HepG2 (cell line): ENCODE data around the gene GNA12. TPM values are rescaled to one million over a fixed set of nuclear protein-coding genes. Genes with fewer than 3 reads are reported as not detected.

Experiments
- FOXP4 ChIP-seq: sonication (generic); formaldehyde crosslinking; IDR thresholded peaks from 2 replicates; pipeline ENCODE4 v1.4.0; 2020; ENCODE audit warnings: missing genetic modification reagents
- IKZF5 ChIP-seq: IDR thresholded peaks from 2 replicates; pipeline ENCODE4 v1.6.1; 2018; ENCODE audit warnings: missing genetic modification reagents, mild to moderate bottlenecking, missing compliant biosample characterization
- MAZ ChIP-seq, 2 experiments: sonication (generic) in 1 of 2; formaldehyde crosslinking in 1 of 2; IDR thresholded peaks; 2 replicates each; pipeline versions ENCODE4 v1.5.0 to v1.6.1; 2012 to 2020; ENCODE audit warnings: low read depth in 2 of 2, mild to moderate bottlenecking in 2 of 2, borderline replicate concordance in 1 of 2, improper control_type of control experiment in 1 of 2, low read length in 1 of 2, missing genetic modification reagents in 1 of 2, moderate library complexity in 1 of 2
- PCBP1 ChIP-seq: fragments of 200-400 bp; formaldehyde crosslinking; IDR thresholded peaks from 2 replicates; pipeline ENCODE4 v1.6.1; 2017; ENCODE audit warnings: mild to moderate bottlenecking, low read depth, low read length, borderline replicate concordance
- PITX1 ChIP-seq: sonication (generic); formaldehyde crosslinking; IDR thresholded peaks from 2 replicates; pipeline ENCODE4 v1.5.1; 2020; ENCODE audit warnings: mild to moderate bottlenecking, missing genetic modification reagents
- RNF219 ChIP-seq: sonication (generic); formaldehyde crosslinking; IDR thresholded peaks from 2 replicates; pipeline ENCODE4 v1.5.0; 2020; ENCODE audit warnings: mild to moderate bottlenecking, missing genetic modification reagents
- SIN3B ChIP-seq: fragments of 150-350 bp; IDR thresholded peaks from 2 replicates; pipeline ENCODE4 v1.6.1; 2014; ENCODE audit warnings: low read length
- SMAD3 ChIP-seq: sonication (generic); formaldehyde crosslinking; IDR thresholded peaks from 2 replicates; pipeline ENCODE4 v1.4.0; 2020; ENCODE audit warnings: missing genetic modification reagents
- SNRNP70 ChIP-seq: fragments of 200-400 bp; formaldehyde crosslinking; IDR thresholded peaks from 2 replicates; pipeline ENCODE4 v1.6.1; 2017; ENCODE audit warnings: mild to moderate bottlenecking, low read depth, low read length, moderate library complexity
- TRIM24 ChIP-seq: sonication (generic); formaldehyde crosslinking; IDR thresholded peaks from 2 replicates; pipeline ENCODE4 v1.8.0; 2022; ENCODE audit warnings: mild to moderate bottlenecking, missing genetic modification reagents
- ZBTB42 ChIP-seq: sonication (generic); formaldehyde crosslinking; IDR thresholded peaks from 2 replicates; pipeline ENCODE4 v1.5.0; 2020; ENCODE audit warnings: mild to moderate bottlenecking, missing genetic modification reagents
- ZFP91 ChIP-seq: sonication (generic); formaldehyde crosslinking; IDR thresholded peaks from 2 replicates; pipeline ENCODE4 v1.9.0; 2022; ENCODE audit warnings: missing genetic modification reagents, mild to moderate bottlenecking, borderline replicate concordance
- ZMAT3 ChIP-seq: sonication (generic); formaldehyde crosslinking; conservative IDR thresholded peaks from 2 replicates; pipeline ENCODE4 v1.7.0; 2021; ENCODE audit warnings: missing genetic modification reagents
- ZMYM3 ChIP-seq: sonication (generic); formaldehyde crosslinking; IDR thresholded peaks from 2 replicates; pipeline ENCODE4 v1.5.1; 2020; ENCODE audit warnings: mild to moderate bottlenecking, missing genetic modification reagents
- ZNF101 ChIP-seq: sonication (generic); formaldehyde crosslinking; IDR thresholded peaks from 2 replicates; pipeline ENCODE4 v1.4.0; 2020; ENCODE audit warnings: mild to moderate bottlenecking, low read depth, missing genetic modification reagents, borderline replicate concordance
- ZNF264 ChIP-seq: sonication (generic); formaldehyde crosslinking; IDR thresholded peaks from 2 replicates; pipeline ENCODE4 v1.4.0; 2020; ENCODE audit warnings: missing genetic modification reagents
- ZNF333 ChIP-seq: sonication (generic); formaldehyde crosslinking; IDR thresholded peaks from 2 replicates; pipeline ENCODE4 v1.4.0; 2020; ENCODE audit warnings: mild to moderate bottlenecking, missing genetic modification reagents, borderline replicate concordance
- ZNF432 ChIP-seq: sonication (generic); formaldehyde crosslinking; IDR thresholded peaks from 2 replicates; pipeline ENCODE4 v1.5.0; 2020; ENCODE audit warnings: missing genetic modification reagents, mild to moderate bottlenecking, borderline replicate concordance
- ZNF670 ChIP-seq: sonication (generic); formaldehyde crosslinking; IDR thresholded peaks from 2 replicates; pipeline ENCODE4 v1.8.0; 2022; ENCODE audit warnings: mild to moderate bottlenecking, missing genetic modification reagents, borderline replicate concordance
- ZNF850 ChIP-seq: sonication (generic); formaldehyde crosslinking; conservative IDR thresholded peaks from 2 replicates; pipeline ENCODE4 v1.9.0; 2021; ENCODE audit warnings: mild to moderate bottlenecking, missing genetic modification reagents
- ZNF883 ChIP-seq: sonication (generic); formaldehyde crosslinking; IDR thresholded peaks from 2 replicates; pipeline ENCODE4 v1.5.1; 2020; ENCODE audit warnings: mild to moderate bottlenecking, missing genetic modification reagents; ENCODE audit errors: not compliant biosample characterization
- polyA plus RNA-seq, 8 experiments: library from polyadenylated mRNA; depleted of rRNA in 3 of 8; stranded (reverse) in 7 of 8; unstranded in 1 of 8; fragments of >200 nt; fragmentation: Illumina TruSeq in 4 of 8; extraction: Trizol in 4 of 8; gene quantifications; 2 replicates each; pipeline versions ENCODE4 v1.2.1 to v1.2.3, GENCODE V29; 2011 to 2016; ENCODE audit warnings: low read depth in 4 of 8, missing spikeins in 1 of 8, mixed read lengths in 1 of 8; ENCODE audit not compliant: insufficient read depth in 1 of 8
- total RNA-seq, 5 experiments: library from RNA; depleted of rRNA; stranded (reverse); fragments of >200 nt; fragmentation: Illumina TruSeq; extraction: Trizol; gene quantifications; 2 replicates each; pipeline ENCODE4 v1.2.3, GENCODE V29; 2016; ENCODE audit warnings: low read depth in 1 of 5

The GNA12 gene
- total and polyA plus RNA-seq, 2 of the 13 experiments (the other 11 are each of a cell fraction or from before 2014, with no cell fraction given), result 16.2 to 50.9 TPM

- no peak for TF ChIP-seq ZNF101 (CRISPR knock-in tag)
- no peak for TF ChIP-seq SIN3B
- no peak for TF ChIP-seq SNRNP70
- peak; percentile 77 for TF ChIP-seq PITX1
- no peak for TF ChIP-seq ZBTB42 (CRISPR knock-in tag)
- no peak for TF ChIP-seq ZNF432 (CRISPR knock-in tag)
- peak; percentile 98 for TF ChIP-seq FOXP4 (CRISPR knock-in tag)
- 0 out of 2 replicates have a peak, but pooled peaks have one; percentile 34 for TF ChIP-seq ZNF333 (CRISPR knock-in tag)
- no peak for TF ChIP-seq PCBP1
- no peak for TF ChIP-seq ZNF850 (CRISPR knock-in tag)
- 0 out of 2 replicates have a peak, but pooled peaks have one; percentile 17 for TF ChIP-seq TRIM24
- TF ChIP-seq ZMYM3, result no peak; the same call in 1 of the 2 replicates
- 0 out of 2 replicates have a peak, but pooled peaks have one; percentile 42 for TF ChIP-seq ZMAT3
- peak; percentile 59 for TF ChIP-seq SMAD3 (CRISPR knock-in tag)
- TF ChIP-seq RNF219 (CRISPR knock-in tag), result no peak
- TF ChIP-seq ZNF883 (CRISPR knock-in tag), result no peak
- TF ChIP-seq ZNF264, result no peak; the same call in 1 of the 2 replicates
- TF ChIP-seq ZNF670 (CRISPR knock-in tag), result no peak
- TF ChIP-seq IKZF5 (CRISPR knock-in tag), result peak; percentile 73
- TF ChIP-seq MAZ (IDR thresholded peaks at IDR 0.05; ENCODE audit: borderline replicate concordance, low read depth, low read length), result no peak
- TF ChIP-seq MAZ (CRISPR knock-in tag; IDR thresholded peaks at IDR 0.05; ENCODE audit: low read depth), result no peak
- peak; percentile 80 for TF ChIP-seq ZFP91
Observed at GRCh38 chr7:2802504-2803341, 41.4 kb downstream of the GNA12 start (continued).
